ENCODE results near the gene C14orf180. TPM values are rescaled to one million over a fixed set of nuclear protein-coding genes. Genes with fewer than 3 reads are reported as not detected.

Gene C14orf180
- total RNA-seq, 1 experiment from 2014 or later: not detected

DNA sequence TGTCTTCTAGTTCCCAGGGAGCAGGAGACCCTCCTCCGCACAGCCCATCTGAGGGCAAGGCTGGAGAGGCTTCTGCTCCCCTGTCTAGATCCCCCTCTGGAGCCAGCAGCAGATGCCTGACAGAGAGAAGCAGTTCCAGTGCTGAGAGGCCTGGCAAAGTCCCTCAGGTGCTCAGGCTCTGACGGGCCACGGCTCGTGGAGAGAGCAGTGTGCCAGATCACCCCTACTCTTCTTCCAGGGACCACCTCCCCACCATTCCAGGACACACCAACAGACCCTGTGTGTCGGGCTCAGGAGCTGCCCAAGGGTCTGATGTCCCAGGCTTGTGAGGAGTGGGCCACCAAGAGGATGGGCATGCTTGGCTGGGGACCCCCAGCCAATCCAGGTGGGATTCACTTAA lies 22.5 kb upstream of the C14orf180 start:
- POLR2A ChIA-PET (ENCODE audit: unreplicated experiment): no interaction called here
- no peak for TF ChIP-seq EZH2phosphoT487 (IDR thresholded peaks at IDR 0.05; ENCODE audit: borderline replicate concordance, low read length)
- TF ChIP-seq, protein P1, sequence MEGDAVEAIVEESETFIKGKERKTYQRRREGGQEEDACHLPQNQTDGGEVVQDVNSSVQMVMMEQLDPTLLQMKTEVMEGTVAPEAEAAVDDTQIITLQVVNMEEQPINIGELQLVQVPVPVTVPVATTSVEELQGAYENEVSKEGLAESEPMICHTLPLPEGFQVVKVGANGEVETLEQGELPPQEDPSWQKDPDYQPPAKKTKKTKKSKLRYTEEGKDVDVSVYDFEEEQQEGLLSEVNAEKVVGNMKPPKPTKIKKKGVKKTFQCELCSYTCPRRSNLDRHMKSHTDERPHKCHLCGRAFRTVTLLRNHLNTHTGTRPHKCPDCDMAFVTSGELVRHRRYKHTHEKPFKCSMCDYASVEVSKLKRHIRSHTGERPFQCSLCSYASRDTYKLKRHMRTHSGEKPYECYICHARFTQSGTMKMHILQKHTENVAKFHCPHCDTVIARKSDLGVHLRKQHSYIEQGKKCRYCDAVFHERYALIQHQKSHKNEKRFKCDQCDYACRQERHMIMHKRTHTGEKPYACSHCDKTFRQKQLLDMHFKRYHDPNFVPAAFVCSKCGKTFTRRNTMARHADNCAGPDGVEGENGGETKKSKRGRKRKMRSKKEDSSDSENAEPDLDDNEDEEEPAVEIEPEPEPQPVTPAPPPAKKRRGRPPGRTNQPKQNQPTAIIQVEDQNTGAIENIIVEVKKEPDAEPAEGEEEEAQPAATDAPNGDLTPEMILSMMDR (conservative IDR thresholded peaks at IDR 0.05; ENCODE audit: low read depth, low read length): no peak
- TF ChIP-seq EZH2 (IDR thresholded peaks at IDR 0.05; ENCODE audit: low read length, unreplicated experiment): no peak
- H3K4me2 ChIP-seq (ENCODE audit: low read length): no peak overlapping the region
- H3K9me2 ChIP-seq (replicated peaks; ENCODE audit: low read length): no peaks in the 10 kb centered on the region
- H3F3A ChIP-seq (ENCODE audit: low read length, unreplicated experiment): no peaks in the 10 kb centered on the region
- ATAC-seq (no peak), DNase-seq (no peak)
- no peaks in the 10 kb centered on the region for H4K20me1 ChIP-seq (ENCODE audit: low read length)
- no peak overlapping the region for H3K9ac ChIP-seq (ENCODE audit: low read length)
- no peak overlapping the region for H3K27ac ChIP-seq (ENCODE audit: low read length)
- H3K4me1 ChIP-seq (ENCODE audit: insufficient read depth, low read length): no peaks in the 10 kb centered on the region
- peaks cover 99% of the 10 kb centered on the region for H3K27me3 ChIP-seq (ENCODE audit: low read length)
- H3K4me3 ChIP-seq (ENCODE audit: low read length): no peak overlapping the region
- H3K9me3 ChIP-seq (ENCODE audit: low read length): no peaks in the 10 kb centered on the region
- H2AFZ ChIP-seq (ENCODE audit: low read length): no peak overlapping the region
- CTCF ChIA-PET: no interaction called here
- H3K79me2 ChIP-seq (ENCODE audit: low read length): no peaks in the 10 kb centered on the region
- intact Hi-C loops (cut with micrococcal nuclease): no loop called here
- H3K36me3 ChIP-seq (ENCODE audit: low read depth, low read length): no peaks in the 10 kb centered on the region
- no TSS peak for BruUV-seq (replicated peaks)

DNA sequence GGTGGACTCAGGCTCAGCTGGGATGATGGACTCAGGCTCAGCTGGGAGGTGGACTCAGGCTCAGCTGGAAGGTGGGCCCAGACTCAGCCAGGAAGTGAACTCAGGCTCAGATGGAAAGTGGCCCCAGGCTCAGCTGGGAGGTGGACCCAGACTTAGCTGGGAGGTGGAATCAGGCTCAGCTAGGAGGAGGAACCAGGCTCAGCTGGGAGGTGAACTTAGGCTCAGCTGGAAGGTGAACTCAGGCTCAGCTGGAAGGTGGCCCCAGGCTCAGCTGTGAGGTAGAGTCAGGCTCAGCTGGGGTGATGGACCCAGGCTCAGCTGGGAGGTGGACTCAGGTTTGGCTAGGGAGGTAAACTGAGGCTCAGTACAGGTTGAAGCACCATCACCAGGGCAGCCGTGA lies 21.8 kb upstream of the C14orf180 start:
- intact Hi-C loops (cut with micrococcal nuclease): no loop called here

More for the DNA sequence above, 21.8 kb upstream of the C14orf180 start:
- no peaks in the 10 kb centered on the region for H3K36me3 ChIP-seq (ENCODE audit: low read depth, low read length)
- no peaks in the 10 kb centered on the region for H4K20me1 ChIP-seq (ENCODE audit: low read length)
- no peaks in the 10 kb centered on the region for H3K9me3 ChIP-seq (ENCODE audit: low read length)
- H2AFZ ChIP-seq (ENCODE audit: low read length): no peak overlapping the region
- TF ChIP-seq EZH2phosphoT487 (IDR thresholded peaks at IDR 0.05; ENCODE audit: borderline replicate concordance, low read length) (no peak), EZH2 (IDR thresholded peaks at IDR 0.05; ENCODE audit: low read length, unreplicated experiment) (no peak)
- TF ChIP-seq, protein P1 (conservative IDR thresholded peaks at IDR 0.05; ENCODE audit: low read depth, low read length): no peak
- H3F3A ChIP-seq (ENCODE audit: low read length, unreplicated experiment): no peaks in the 10 kb centered on the region
- H3K9ac ChIP-seq (ENCODE audit: low read length): no peak overlapping the region
- H3K79me2 ChIP-seq (ENCODE audit: low read length): no peaks in the 10 kb centered on the region
- CTCF ChIA-PET: no interaction called here
- H3K9me2 ChIP-seq (replicated peaks; ENCODE audit: low read length): no peaks in the 10 kb centered on the region
- H3K27me3 ChIP-seq (ENCODE audit: low read length): peaks cover 98% of the 10 kb centered on the region
- no peak overlapping the region for H3K4me2 ChIP-seq (ENCODE audit: low read length)
- POLR2A ChIA-PET (ENCODE audit: unreplicated experiment): no interaction called here
- no peak overlapping the region for H3K27ac ChIP-seq (ENCODE audit: low read length)
- no peak for DNase-seq
- BruUV-seq (replicated peaks): no TSS peak
- no peak for ATAC-seq
- no peaks in the 10 kb centered on the region for H3K4me1 ChIP-seq (ENCODE audit: insufficient read depth, low read length)
- H3K4me3 ChIP-seq (ENCODE audit: low read length): no peak overlapping the region
